Tibial nerve (tissue), 4 donors: Measurements from ENCODE around the gene HES5. TPM values are rescaled to one million over a fixed set of nuclear protein-coding genes. Genes with fewer than 3 reads are reported as not detected.
A peak's percentile ranks its signal among the peaks of the same experiment; 100 is the strongest.

Experiments
- DNase-seq, 2 donors: peaks; one replicate each; pipeline ENCODE4 v3.0.0-alpha.2; 2019; ENCODE audit warnings: low spot score in 2 of 2
- H3K27ac ChIP-seq, 4 donors: fragments of 200-600 bp; sonication (generic) in 3 of 4; one replicate each; pipeline ENCODE4 v1.5.1; 2017 to 2019; ENCODE audit warnings: mild to moderate bottlenecking in 1 of 4
- H3K27me3 ChIP-seq, 2 donors: fragments of 200-600 bp; sonication (generic) in 1 of 2; one replicate each; pipeline versions ENCODE4 v1.5.1 to v1.6.0; 2017 to 2019
- H3K36me3 ChIP-seq, 3 donors: fragments of 200-600 bp; sonication (generic); one replicate each; pipeline ENCODE4 v1.5.1; 2018 to 2019
- H3K4me1 ChIP-seq, 4 donors: fragments of 200-600 bp; sonication (generic) in 3 of 4; one replicate each; pipeline ENCODE4 v1.5.1; 2017 to 2019
- H3K4me3 ChIP-seq, 4 donors: fragments of 200-600 bp; sonication (generic) in 3 of 4; one replicate each; pipeline ENCODE4 v1.5.1; 2017 to 2019; ENCODE audit warnings: mild to moderate bottlenecking in 1 of 4, moderate library complexity in 1 of 4
- H3K9me3 ChIP-seq, 4 donors: fragments of 200-600 bp; sonication (generic) in 3 of 4; one replicate each; pipeline ENCODE4 v1.5.1; 2017 to 2019
- CTCF ChIP-seq, 5 experiments: fragments of 200-600 bp in 3 of 5; fragments of 450-650 bp in 2 of 5; sonication (generic) in 3 of 5; IDR thresholded peaks; one replicate each; pipeline ENCODE4 v1.5.1; 2016 to 2019; ENCODE audit warnings: antibody characterized with exemption in 5 of 5, mild to moderate bottlenecking in 3 of 5, moderate library complexity in 2 of 5
- EP300 ChIP-seq, 2 donors: sonication (generic); formaldehyde crosslinking; IDR thresholded peaks; one replicate each; pipeline ENCODE4 v1.6.1; 2017; ENCODE audit warnings: antibody characterized with exemption in 2 of 2, mild to moderate bottlenecking in 1 of 2
- POLR2A ChIP-seq, 2 donors: fragments of 450-650 bp; IDR thresholded peaks; one replicate each; pipeline ENCODE4 v1.6.1; 2017; ENCODE audit warnings: antibody characterized with exemption in 2 of 2, mild to moderate bottlenecking in 2 of 2, moderate library complexity in 2 of 2
- WGBS, 2 donors: methylation state at CpG; one replicate each; pipeline ENCODE4 v1.1.5; 2018; 5-methylcytosine and 5-hydroxymethylcytosine counted together
- total RNA-seq, 4 donors: library from RNA; depleted of rRNA; stranded (reverse); fragments of >200 nt; gene quantifications; one replicate each; pipeline ENCODE4 v1.1.0, GENCODE V29; 2016

Gene HES5
- total RNA-seq, 4 donors from 2014 or later = 0.87 TPM; not detected in 3

GRCh38 chr1:2544875-2545640, 15.0 kb upstream of the HES5 start:
- TF ChIP-seq EP300 (IDR thresholded peaks at IDR 0.05) = no peak
- TF ChIP-seq CTCF (IDR thresholded peaks at IDR 0.05) = no peak
- no peak for TF ChIP-seq POLR2A (IDR thresholded peaks at IDR 0.05)
- peak overlapping the region; percentile 94 to 98 (median 96) for H3K27ac ChIP-seq
- peaks cover 0 to 11% of the 10 kb centered on the region in 2 donors for H3K27me3 ChIP-seq
- H3K4me1 ChIP-seq = peaks cover 0 to 78% (median 53%) of the 10 kb centered on the region in 4 donors
- H3K9me3 ChIP-seq = no peaks in the 10 kb centered on the region
- no peak for DNase-seq
- no peaks in the 10 kb centered on the region for H3K36me3 ChIP-seq
- 47 to 59% methylated on average over 8 to 18 of the region's 19 CpGs for WGBS, 2 donors
- H3K4me3 ChIP-seq = no peak overlapping the region

- H3K4me3 ChIP-seq = no peak overlapping the region
- H3K27me3 ChIP-seq = peaks cover 0 to 18% of the 10 kb centered on the region in 2 donors
- no peaks in the 10 kb centered on the region for H3K9me3 ChIP-seq
- peak overlapping the region in 3 of 4 donors; percentile 95 to 98 (median 98) for H3K27ac ChIP-seq
- H3K36me3 ChIP-seq = no peaks in the 10 kb centered on the region
- WGBS, 2 donors = 38 to 45% methylated on average over 12 to 22 of the region's 26 CpGs
- DNase-seq = no peak
- H3K4me1 ChIP-seq = peaks cover 0 to 70% (median 47%) of the 10 kb centered on the region in 4 donors
- TF ChIP-seq POLR2A (IDR thresholded peaks at IDR 0.05) (no peak), CTCF (IDR thresholded peaks at IDR 0.05) (no peak), EP300 (IDR thresholded peaks at IDR 0.05) (no peak)
Observed at GRCh38 chr1:2544093-2544874, 14.2 kb upstream of the HES5 start.

GRCh38 chr1:2543543-2544092, 13.6 kb upstream of the HES5 start:
- Histone ChIP-seq H3K4me1 (peaks cover 0 to 64% (median 43%) of the 10 kb centered on the region in 4 donors), H3K27me3 (peaks cover 0 to 24% of the 10 kb centered on the region in 2 donors), H3K27ac (peak overlapping the region in 3 of 4 donors; percentile 17 to 98 (median 98)), H3K4me3 (no peak overlapping the region), H3K36me3 (no peaks in the 10 kb centered on the region), H3K9me3 (no peaks in the 10 kb centered on the region)
- no peak for DNase-seq
- TF ChIP-seq CTCF (IDR thresholded peaks at IDR 0.05) (no peak), POLR2A (IDR thresholded peaks at IDR 0.05) (no peak), EP300 (IDR thresholded peaks at IDR 0.05) (no peak)
- 16 to 23% methylated on average over 9 of the region's 26 CpGs for WGBS, 2 donors

- WGBS, 2 donors = 79% methylated on average over 8 of the region's 11 CpGs
- TF ChIP-seq EP300 (IDR thresholded peaks at IDR 0.05) (no peak), CTCF (IDR thresholded peaks at IDR 0.05) (no peak), POLR2A (IDR thresholded peaks at IDR 0.05) (no peak)
- Histone ChIP-seq H3K4me1 (peaks cover 0 to 51% (median 33%) of the 10 kb centered on the region in 4 donors), H3K36me3 (no peaks in the 10 kb centered on the region), H3K27me3 (peaks cover 0 to 34% of the 10 kb centered on the region in 2 donors), H3K4me3 (no peak overlapping the region), H3K9me3 (no peaks in the 10 kb centered on the region), H3K27ac (no peak overlapping the region)
- no peak for DNase-seq
Observed at GRCh38 chr1:2542246-2542915, 12.3 kb upstream of the HES5 start.
